Measurements from ENCODE around the gene UBE2V1. TPM values are rescaled to one million over a fixed set of nuclear protein-coding genes. Genes with fewer than 3 reads are reported as not detected.

UBE2V1 gene
- total and polyA plus RNA-seq, 10 of the 15 experiments (the other 5 are each of a cell fraction or from before 2014, with no cell fraction given): 51.8 to 219 (median 141) TPM

- no peak for FAIRE-seq
- no TSS peak for BruUV-seq (replicated peaks)
- Histone ChIP-seq H3K4me1 (ENCODE audit: control insufficient read depth, insufficient read depth, low read length) (peaks cover 10% of the 10 kb centered on the region), H3K79me2 (ENCODE audit: control insufficient read depth, insufficient read depth, low read length) (no peaks in the 10 kb centered on the region), H3K4me2 (ENCODE audit: control insufficient read depth, insufficient read depth) (no peak overlapping the region), H3K27me3 (replicated peaks in 1 of 2; ENCODE audit: control insufficient read depth in 2 of 2, insufficient read depth in 2 of 2, low read length in 1 of 2) (no peaks in the 10 kb centered on the region; a peak in 1 of 4 replicates), H2AFZ (ENCODE audit: control insufficient read depth, low read depth, low read length) (no peak overlapping the region), H3K9ac (ENCODE audit: control insufficient read depth, insufficient read depth, low read length) (no peak overlapping the region), H3K36me3 (ENCODE audit: control insufficient read depth in 2 of 2, insufficient read depth in 2 of 2, low read length in 1 of 2) (no peaks in the 10 kb centered on the region), H3K4me3 (no peak overlapping the region), H3K27ac (ENCODE audit: control insufficient read depth, insufficient read depth) (no peak overlapping the region), H4K20me1 (ENCODE audit: control insufficient read depth, insufficient read depth) (no peaks in the 10 kb centered on the region), H3K9me3 (replicated peaks; ENCODE audit: control insufficient read depth, insufficient read depth, low read length) (no peaks in the 10 kb centered on the region)
- 32% methylated on average over 6 of the region's 6 CpGs for WGBS (ENCODE audit: insufficient coverage, insufficient replicate concordance, low lambda C conversion rate, missing lambda C conversion rate)
- in situ Hi-C loops (cut with MboI) (no loop called here), intact Hi-C loops (cut with micrococcal nuclease; ENCODE audit: unreplicated experiment) (no loop called here)
- POLR2A ChIA-PET: interaction anchor here (1.2 kb wide), 1 partner anchor 25 kb away, joined by 3 read pairs; no protein-coding TSS in a partner anchor
- no peak for TF ChIP-seq NR2C1 (IDR thresholded peaks at IDR 0.05)
- TF ChIP-seq MTA3 (IDR thresholded peaks at IDR 0.05; ENCODE audit: borderline replicate concordance, low read length): no peak
- TF ChIP-seq YY1 (IDR thresholded peaks at IDR 0.05; ENCODE audit: low read depth, low read length): no peak
- TF ChIP-seq RAD21 (IDR thresholded peaks at IDR 0.05; ENCODE audit: insufficient read depth, low read depth, low read length): no peak
- no peak for TF ChIP-seq EP300 (IDR thresholded peaks at IDR 0.05; ENCODE audit: borderline replicate concordance in 1 of 2, control insufficient read depth in 1 of 2, low read depth in 2 of 2, low read length in 2 of 2)
- TF ChIP-seq MXI1 (IDR thresholded peaks at IDR 0.05; ENCODE audit: low read depth, low read length): no peak
- no peak for TF ChIP-seq JUND (IDR thresholded peaks at IDR 0.05; ENCODE audit: low read depth, low read length)
- TF ChIP-seq JUNB (IDR thresholded peaks at IDR 0.05): no peak
- no peak for TF ChIP-seq E4F1 (IDR thresholded peaks at IDR 0.05; ENCODE audit: borderline replicate concordance, partially characterized antibody)
- no peak for TF ChIP-seq SMC3 (IDR thresholded peaks at IDR 0.05; ENCODE audit: borderline replicate concordance, low read length)
- no peak for TF ChIP-seq POLR2AphosphoS5 (IDR thresholded peaks at IDR 0.05; ENCODE audit: low read length)
- SMC1A ChIA-PET (ENCODE audit: uncharacterized antibody, unreplicated experiment): interaction anchor here (1.4 kb wide), 1 partner anchor 33 kb away, joined by 5 read pairs; no protein-coding TSS in a partner anchor
- DNase-seq (ENCODE audit: low read depth, low spot score): no peak
- RAD21 ChIA-PET (ENCODE audit: unreplicated experiment): no interaction called here
- no peak for ATAC-seq
- CTCF ChIA-PET: interaction anchor here (1.0 to 1.2 kb wide), 2 partner anchors 33 to 59 kb away, joined by 3 to 4 read pairs; no protein-coding TSS in a partner anchor
Observed at GRCh38 chr20:50038169-50038568, 74.8 kb downstream of the UBE2V1 start.

Measured in GM12878 (cell line).